ENCODE measurements around the gene DPP6. TPM values are rescaled to one million over a fixed set of nuclear protein-coding genes. Genes with fewer than 3 reads are reported as not detected.

DPP6 gene
- total and polyA plus RNA-seq, 2 experiments from 2014 or later: not detected

DNA sequence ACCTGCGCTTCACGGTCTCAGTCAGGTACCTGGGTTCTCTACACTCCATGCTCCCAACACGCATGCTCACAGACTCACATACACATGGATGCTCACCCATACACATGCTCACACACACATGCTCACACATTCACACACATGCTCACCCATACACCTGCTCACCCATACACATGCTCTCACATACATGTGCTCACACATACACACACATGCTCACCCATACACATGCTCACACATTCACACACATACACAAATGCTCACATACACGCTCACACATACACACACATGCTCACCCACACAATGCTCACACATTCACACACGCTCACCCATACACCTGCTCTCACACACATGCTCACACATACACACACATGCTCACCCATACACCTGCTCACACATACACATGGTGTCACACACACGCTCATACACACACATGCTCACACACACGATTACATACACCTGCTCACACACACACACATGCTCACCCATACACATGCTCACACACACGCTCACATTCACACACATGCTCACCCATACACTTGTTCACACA, 830.8 kb downstream of the DPP6 start:
- H3K36me3 ChIP-seq (ENCODE audit: insufficient read depth): no peaks in the 10 kb centered on the region
- Mint-ChIP-seq H3K4me1 (no peaks in the 10 kb centered on the region), H3K4me3 (no peak overlapping the region), H3K36me3 (ENCODE audit: low read depth) (no peaks in the 10 kb centered on the region), H3K27me3 (ENCODE audit: insufficient read depth, low read depth, poor library complexity) (no peaks in the 10 kb centered on the region), H3K27ac (no peak overlapping the region), H3K9me3 (no peaks in the 10 kb centered on the region)
- H3K4me2 ChIP-seq: no peak overlapping the region
- no peaks in the 10 kb centered on the region for H4K20me1 ChIP-seq (replicated peaks; ENCODE audit: insufficient read depth)
- no peak for DNase-seq (ENCODE audit: low spot score)
- peaks cover 5% of the 10 kb centered on the region for H3F3A ChIP-seq (replicated peaks; ENCODE audit: low read depth)
- no peaks in the 10 kb centered on the region for H3K9me2 ChIP-seq (ENCODE audit: insufficient read depth)
- TF ChIP-seq JUNB (IDR thresholded peaks at IDR 0.05; ENCODE audit: unreplicated experiment) (no peak), STAT1 (IDR thresholded peaks at IDR 0.05; ENCODE audit: unreplicated experiment) (no peak), ZNF114 (CRISPR knock-in tag; IDR thresholded peaks at IDR 0.05) (no peak), EZH2 (IDR thresholded peaks at IDR 0.05; ENCODE audit: low read depth, unreplicated experiment) (no peak), NANOG (IDR thresholded peaks at IDR 0.05; ENCODE audit: borderline replicate concordance) (no peak), POLR2AphosphoS5 (IDR thresholded peaks at IDR 0.05; ENCODE audit: low read depth) (no peak)
- H3K27ac ChIP-seq (ENCODE audit: low read depth): no peak overlapping the region
- H3K79me2 ChIP-seq (replicated peaks; ENCODE audit: insufficient read depth): no peaks in the 10 kb centered on the region
- no peaks in the 10 kb centered on the region for H3K4me1 ChIP-seq (ENCODE audit: insufficient read depth)
- H2AFZ ChIP-seq: no peak overlapping the region
- ATAC-seq: no peak
- H3K4me3 ChIP-seq: no peak overlapping the region
- no peaks in the 10 kb centered on the region for H3K27me3 ChIP-seq (ENCODE audit: insufficient read depth)

- Mint-ChIP-seq H3K4me1 (no peaks in the 10 kb centered on the region), H3K4me3 (no peak overlapping the region), H3K9me3 (peaks cover 8% of the 10 kb centered on the region), H3K36me3 (ENCODE audit: low read depth) (peaks cover 4% of the 10 kb centered on the region; the same call in 1 of the 3 replicates), H3K27me3 (ENCODE audit: insufficient read depth, low read depth, poor library complexity) (no peaks in the 10 kb centered on the region), H3K27ac (no peak overlapping the region)
- no peaks in the 10 kb centered on the region for H3K9me2 ChIP-seq (ENCODE audit: insufficient read depth)
- H3K4me1 ChIP-seq (ENCODE audit: insufficient read depth): no peaks in the 10 kb centered on the region
- peaks cover 5% of the 10 kb centered on the region for H3F3A ChIP-seq (replicated peaks; ENCODE audit: low read depth)
- H4K20me1 ChIP-seq (replicated peaks; ENCODE audit: insufficient read depth): no peaks in the 10 kb centered on the region
- DNase-seq (ENCODE audit: low spot score) (no peak), ATAC-seq (no peak)
- no peak overlapping the region for H2AFZ ChIP-seq
- H3K27me3 ChIP-seq (ENCODE audit: insufficient read depth): no peaks in the 10 kb centered on the region
- no peak overlapping the region for H3K4me2 ChIP-seq
- H3K36me3 ChIP-seq (ENCODE audit: insufficient read depth): no peaks in the 10 kb centered on the region
- H3K79me2 ChIP-seq (replicated peaks; ENCODE audit: insufficient read depth): no peaks in the 10 kb centered on the region
- no peak overlapping the region for H3K4me3 ChIP-seq
- H3K27ac ChIP-seq (ENCODE audit: low read depth): no peak overlapping the region
- no peak for TF ChIP-seq ZNF331 (CRISPR knock-in tag; IDR thresholded peaks at IDR 0.05; ENCODE audit: low read depth)
- TF ChIP-seq EZH2 (IDR thresholded peaks at IDR 0.05; ENCODE audit: low read depth, unreplicated experiment): no peak
- TF ChIP-seq ZNF462 (CRISPR knock-in tag; IDR thresholded peaks at IDR 0.05): no peak
- TF ChIP-seq NANOG (IDR thresholded peaks at IDR 0.05; ENCODE audit: borderline replicate concordance): no peak
- TF ChIP-seq ZNF114 (CRISPR knock-in tag; IDR thresholded peaks at IDR 0.05): no peak
- TF ChIP-seq, protein P1, sequence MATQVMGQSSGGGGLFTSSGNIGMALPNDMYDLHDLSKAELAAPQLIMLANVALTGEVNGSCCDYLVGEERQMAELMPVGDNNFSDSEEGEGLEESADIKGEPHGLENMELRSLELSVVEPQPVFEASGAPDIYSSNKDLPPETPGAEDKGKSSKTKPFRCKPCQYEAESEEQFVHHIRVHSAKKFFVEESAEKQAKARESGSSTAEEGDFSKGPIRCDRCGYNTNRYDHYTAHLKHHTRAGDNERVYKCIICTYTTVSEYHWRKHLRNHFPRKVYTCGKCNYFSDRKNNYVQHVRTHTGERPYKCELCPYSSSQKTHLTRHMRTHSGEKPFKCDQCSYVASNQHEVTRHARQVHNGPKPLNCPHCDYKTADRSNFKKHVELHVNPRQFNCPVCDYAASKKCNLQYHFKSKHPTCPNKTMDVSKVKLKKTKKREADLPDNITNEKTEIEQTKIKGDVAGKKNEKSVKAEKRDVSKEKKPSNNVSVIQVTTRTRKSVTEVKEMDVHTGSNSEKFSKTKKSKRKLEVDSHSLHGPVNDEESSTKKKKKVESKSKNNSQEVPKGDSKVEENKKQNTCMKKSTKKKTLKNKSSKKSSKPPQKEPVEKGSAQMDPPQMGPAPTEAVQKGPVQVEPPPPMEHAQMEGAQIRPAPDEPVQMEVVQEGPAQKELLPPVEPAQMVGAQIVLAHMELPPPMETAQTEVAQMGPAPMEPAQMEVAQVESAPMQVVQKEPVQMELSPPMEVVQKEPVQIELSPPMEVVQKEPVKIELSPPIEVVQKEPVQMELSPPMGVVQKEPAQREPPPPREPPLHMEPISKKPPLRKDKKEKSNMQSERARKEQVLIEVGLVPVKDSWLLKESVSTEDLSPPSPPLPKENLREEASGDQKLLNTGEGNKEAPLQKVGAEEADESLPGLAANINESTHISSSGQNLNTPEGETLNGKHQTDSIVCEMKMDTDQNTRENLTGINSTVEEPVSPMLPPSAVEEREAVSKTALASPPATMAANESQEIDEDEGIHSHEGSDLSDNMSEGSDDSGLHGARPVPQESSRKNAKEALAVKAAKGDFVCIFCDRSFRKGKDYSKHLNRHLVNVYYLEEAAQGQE (IDR thresholded peaks at IDR 0.05; ENCODE audit: unreplicated experiment): no peak
- TF ChIP-seq EZH2phosphoT487 (IDR thresholded peaks at IDR 0.05; ENCODE audit: unreplicated experiment): no peak
- TF ChIP-seq CREB1 (CRISPR knock-in tag; IDR thresholded peaks at IDR 0.05; ENCODE audit: low read depth): no peak
- TF ChIP-seq STAT1 (IDR thresholded peaks at IDR 0.05; ENCODE audit: unreplicated experiment): no peak
Observed at GRCh38 chr7:154884348-154884920, 832.2 kb downstream of the DPP6 start.
